ENCODE measurements around the gene NAT16. TPM values are rescaled to one million over a fixed set of nuclear protein-coding genes. Genes with fewer than 3 reads are reported as not detected.

The NAT16 gene
- total and polyA plus RNA-seq, 2 of the 8 experiments (the other 6 are each of a cell fraction or from before 2014, with no cell fraction given): 0.26 to 0.84 TPM

- TF ChIP-seq, protein P1, sequence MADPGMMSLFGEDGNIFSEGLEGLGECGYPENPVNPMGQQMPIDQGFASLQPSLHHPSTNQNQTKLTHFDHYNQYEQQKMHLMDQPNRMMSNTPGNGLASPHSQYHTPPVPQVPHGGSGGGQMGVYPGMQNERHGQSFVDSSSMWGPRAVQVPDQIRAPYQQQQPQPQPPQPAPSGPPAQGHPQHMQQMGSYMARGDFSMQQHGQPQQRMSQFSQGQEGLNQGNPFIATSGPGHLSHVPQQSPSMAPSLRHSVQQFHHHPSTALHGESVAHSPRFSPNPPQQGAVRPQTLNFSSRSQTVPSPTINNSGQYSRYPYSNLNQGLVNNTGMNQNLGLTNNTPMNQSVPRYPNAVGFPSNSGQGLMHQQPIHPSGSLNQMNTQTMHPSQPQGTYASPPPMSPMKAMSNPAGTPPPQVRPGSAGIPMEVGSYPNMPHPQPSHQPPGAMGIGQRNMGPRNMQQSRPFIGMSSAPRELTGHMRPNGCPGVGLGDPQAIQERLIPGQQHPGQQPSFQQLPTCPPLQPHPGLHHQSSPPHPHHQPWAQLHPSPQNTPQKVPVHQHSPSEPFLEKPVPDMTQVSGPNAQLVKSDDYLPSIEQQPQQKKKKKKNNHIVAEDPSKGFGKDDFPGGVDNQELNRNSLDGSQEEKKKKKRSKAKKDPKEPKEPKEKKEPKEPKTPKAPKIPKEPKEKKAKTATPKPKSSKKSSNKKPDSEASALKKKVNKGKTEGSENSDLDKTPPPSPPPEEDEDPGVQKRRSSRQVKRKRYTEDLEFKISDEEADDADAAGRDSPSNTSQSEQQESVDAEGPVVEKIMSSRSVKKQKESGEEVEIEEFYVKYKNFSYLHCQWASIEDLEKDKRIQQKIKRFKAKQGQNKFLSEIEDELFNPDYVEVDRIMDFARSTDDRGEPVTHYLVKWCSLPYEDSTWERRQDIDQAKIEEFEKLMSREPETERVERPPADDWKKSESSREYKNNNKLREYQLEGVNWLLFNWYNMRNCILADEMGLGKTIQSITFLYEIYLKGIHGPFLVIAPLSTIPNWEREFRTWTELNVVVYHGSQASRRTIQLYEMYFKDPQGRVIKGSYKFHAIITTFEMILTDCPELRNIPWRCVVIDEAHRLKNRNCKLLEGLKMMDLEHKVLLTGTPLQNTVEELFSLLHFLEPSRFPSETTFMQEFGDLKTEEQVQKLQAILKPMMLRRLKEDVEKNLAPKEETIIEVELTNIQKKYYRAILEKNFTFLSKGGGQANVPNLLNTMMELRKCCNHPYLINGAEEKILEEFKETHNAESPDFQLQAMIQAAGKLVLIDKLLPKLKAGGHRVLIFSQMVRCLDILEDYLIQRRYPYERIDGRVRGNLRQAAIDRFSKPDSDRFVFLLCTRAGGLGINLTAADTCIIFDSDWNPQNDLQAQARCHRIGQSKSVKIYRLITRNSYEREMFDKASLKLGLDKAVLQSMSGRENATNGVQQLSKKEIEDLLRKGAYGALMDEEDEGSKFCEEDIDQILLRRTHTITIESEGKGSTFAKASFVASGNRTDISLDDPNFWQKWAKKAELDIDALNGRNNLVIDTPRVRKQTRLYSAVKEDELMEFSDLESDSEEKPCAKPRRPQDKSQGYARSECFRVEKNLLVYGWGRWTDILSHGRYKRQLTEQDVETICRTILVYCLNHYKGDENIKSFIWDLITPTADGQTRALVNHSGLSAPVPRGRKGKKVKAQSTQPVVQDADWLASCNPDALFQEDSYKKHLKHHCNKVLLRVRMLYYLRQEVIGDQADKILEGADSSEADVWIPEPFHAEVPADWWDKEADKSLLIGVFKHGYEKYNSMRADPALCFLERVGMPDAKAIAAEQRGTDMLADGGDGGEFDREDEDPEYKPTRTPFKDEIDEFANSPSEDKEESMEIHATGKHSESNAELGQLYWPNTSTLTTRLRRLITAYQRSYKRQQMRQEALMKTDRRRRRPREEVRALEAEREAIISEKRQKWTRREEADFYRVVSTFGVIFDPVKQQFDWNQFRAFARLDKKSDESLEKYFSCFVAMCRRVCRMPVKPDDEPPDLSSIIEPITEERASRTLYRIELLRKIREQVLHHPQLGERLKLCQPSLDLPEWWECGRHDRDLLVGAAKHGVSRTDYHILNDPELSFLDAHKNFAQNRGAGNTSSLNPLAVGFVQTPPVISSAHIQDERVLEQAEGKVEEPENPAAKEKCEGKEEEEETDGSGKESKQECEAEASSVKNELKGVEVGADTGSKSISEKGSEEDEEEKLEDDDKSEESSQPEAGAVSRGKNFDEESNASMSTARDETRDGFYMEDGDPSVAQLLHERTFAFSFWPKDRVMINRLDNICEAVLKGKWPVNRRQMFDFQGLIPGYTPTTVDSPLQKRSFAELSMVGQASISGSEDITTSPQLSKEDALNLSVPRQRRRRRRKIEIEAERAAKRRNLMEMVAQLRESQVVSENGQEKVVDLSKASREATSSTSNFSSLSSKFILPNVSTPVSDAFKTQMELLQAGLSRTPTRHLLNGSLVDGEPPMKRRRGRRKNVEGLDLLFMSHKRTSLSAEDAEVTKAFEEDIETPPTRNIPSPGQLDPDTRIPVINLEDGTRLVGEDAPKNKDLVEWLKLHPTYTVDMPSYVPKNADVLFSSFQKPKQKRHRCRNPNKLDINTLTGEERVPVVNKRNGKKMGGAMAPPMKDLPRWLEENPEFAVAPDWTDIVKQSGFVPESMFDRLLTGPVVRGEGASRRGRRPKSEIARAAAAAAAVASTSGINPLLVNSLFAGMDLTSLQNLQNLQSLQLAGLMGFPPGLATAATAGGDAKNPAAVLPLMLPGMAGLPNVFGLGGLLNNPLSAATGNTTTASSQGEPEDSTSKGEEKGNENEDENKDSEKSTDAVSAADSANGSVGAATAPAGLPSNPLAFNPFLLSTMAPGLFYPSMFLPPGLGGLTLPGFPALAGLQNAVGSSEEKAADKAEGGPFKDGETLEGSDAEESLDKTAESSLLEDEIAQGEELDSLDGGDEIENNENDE (IDR thresholded peaks at IDR 0.05; ENCODE audit: insufficient replicate concordance, low read length): no peak
- TF ChIP-seq JUN (IDR thresholded peaks at IDR 0.05; ENCODE audit: low read depth, low read length) (no peak), RAD21 (IDR thresholded peaks at IDR 0.05 in 1 of 2, conservative IDR thresholded peaks at IDR 0.05 in 1 of 2; ENCODE audit: low read depth in 2 of 2, low read length in 2 of 2) (no peak), CEBPB (IDR thresholded peaks at IDR 0.05; ENCODE audit: low read depth, low read length) (no peak), JUND (IDR thresholded peaks at IDR 0.05; ENCODE audit: low read length) (no peak), RFX5 (IDR thresholded peaks at IDR 0.05; ENCODE audit: borderline replicate concordance, low read depth, low read length) (no peak), CHD2 (IDR thresholded peaks at IDR 0.05; ENCODE audit: low read length) (no peak), SIX5 (IDR thresholded peaks at IDR 0.05; ENCODE audit: low read depth, low read length) (no peak), PHF8 (conservative IDR thresholded peaks at IDR 0.05; ENCODE audit: low read depth, low read length) (no peak), RXRA (IDR thresholded peaks at IDR 0.05; ENCODE audit: insufficient read depth, low read depth, low read length) (no peak), MAFK (IDR thresholded peaks at IDR 0.05; ENCODE audit: low read depth, low read length) (no peak), ASH2L (IDR thresholded peaks at IDR 0.05; ENCODE audit: low read length) (no peak), EZH2 (IDR thresholded peaks at IDR 0.05; ENCODE audit: low read depth, low read length, severe bottlenecking) (no peak)
These were observed 4.4 kb downstream of the NAT16 start (continued) for GRCh38 chr7:101175664-101176063.

Measured in H1 (cell line).